Measurements from ENCODE around the gene TMEM200B.
"Not testable (repeated sequence)": the region's sequence is repeated elsewhere in the genome, so short reads cannot be mapped to it uniquely, and the experiment has no call there.

The TMEM200B gene

DNA sequence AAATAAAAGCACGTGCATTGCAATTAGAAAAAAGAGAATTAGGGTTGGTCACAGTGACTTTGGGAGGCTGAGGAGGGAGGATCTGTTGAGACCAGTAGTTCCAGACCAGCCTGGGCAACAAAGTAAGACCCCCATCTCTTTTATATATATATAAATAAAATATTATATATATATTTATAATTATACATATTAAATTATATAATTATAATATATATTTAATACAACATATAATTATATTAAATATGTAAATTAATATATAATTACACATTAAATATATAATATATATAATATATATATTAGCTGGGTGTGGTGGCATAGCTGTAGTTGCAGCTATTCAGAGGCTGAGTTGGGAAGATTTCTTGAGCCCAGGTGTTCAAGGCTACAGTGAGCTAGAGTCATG is 23.2 kb downstream of the TMEM200B start:
- Histone ChIP-seq H3K36me3 (ENCODE audit: low read depth) (peaks cover 3% of the 10 kb centered on the region; the same call in 1 of the 2 replicates), H3K27ac (ENCODE audit: poor library complexity, severe bottlenecking) (no peak overlapping the region), H3K27me3 (ENCODE audit: insufficient read depth, poor library complexity, severe bottlenecking) (no peaks in the 10 kb centered on the region), H3K4me3 (ENCODE audit: severe bottlenecking) (no peak overlapping the region), H3K9me3 (ENCODE audit: severe bottlenecking) (no peaks in the 10 kb centered on the region), H3K4me1 (ENCODE audit: insufficient read depth, poor library complexity, severe bottlenecking) (no peaks in the 10 kb centered on the region)
- no peak for DNase-seq (ENCODE audit: low spot score)
- TF ChIP-seq, protein P1, sequence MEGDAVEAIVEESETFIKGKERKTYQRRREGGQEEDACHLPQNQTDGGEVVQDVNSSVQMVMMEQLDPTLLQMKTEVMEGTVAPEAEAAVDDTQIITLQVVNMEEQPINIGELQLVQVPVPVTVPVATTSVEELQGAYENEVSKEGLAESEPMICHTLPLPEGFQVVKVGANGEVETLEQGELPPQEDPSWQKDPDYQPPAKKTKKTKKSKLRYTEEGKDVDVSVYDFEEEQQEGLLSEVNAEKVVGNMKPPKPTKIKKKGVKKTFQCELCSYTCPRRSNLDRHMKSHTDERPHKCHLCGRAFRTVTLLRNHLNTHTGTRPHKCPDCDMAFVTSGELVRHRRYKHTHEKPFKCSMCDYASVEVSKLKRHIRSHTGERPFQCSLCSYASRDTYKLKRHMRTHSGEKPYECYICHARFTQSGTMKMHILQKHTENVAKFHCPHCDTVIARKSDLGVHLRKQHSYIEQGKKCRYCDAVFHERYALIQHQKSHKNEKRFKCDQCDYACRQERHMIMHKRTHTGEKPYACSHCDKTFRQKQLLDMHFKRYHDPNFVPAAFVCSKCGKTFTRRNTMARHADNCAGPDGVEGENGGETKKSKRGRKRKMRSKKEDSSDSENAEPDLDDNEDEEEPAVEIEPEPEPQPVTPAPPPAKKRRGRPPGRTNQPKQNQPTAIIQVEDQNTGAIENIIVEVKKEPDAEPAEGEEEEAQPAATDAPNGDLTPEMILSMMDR (IDR thresholded peaks at IDR 0.05; ENCODE audit: poor library complexity, severe bottlenecking): no peak
- no peak for ATAC-seq (ENCODE audit: low read depth)

- H3K27ac ChIP-seq (ENCODE audit: poor library complexity, severe bottlenecking): no peak overlapping the region
- DNase-seq (ENCODE audit: low spot score) (no peak), ATAC-seq (ENCODE audit: low read depth) (no peak)
- no peak overlapping the region for H3K4me3 ChIP-seq (ENCODE audit: severe bottlenecking)
- no peaks in the 10 kb centered on the region for H3K9me3 ChIP-seq (ENCODE audit: severe bottlenecking)
- peaks cover 10% of the 10 kb centered on the region for H3K4me1 ChIP-seq (ENCODE audit: insufficient read depth, poor library complexity, severe bottlenecking)
- H3K27me3 ChIP-seq (ENCODE audit: insufficient read depth, poor library complexity, severe bottlenecking): no peaks in the 10 kb centered on the region
- peaks cover 3% of the 10 kb centered on the region; the same call in 1 of the 2 replicates for H3K36me3 ChIP-seq (ENCODE audit: low read depth)
- TF ChIP-seq, protein P1 (IDR thresholded peaks at IDR 0.05; ENCODE audit: poor library complexity, severe bottlenecking): no peak
Measured at GRCh38 chr1:29099286-29099685, 24.4 kb downstream of the TMEM200B start.

- H3K36me3 ChIP-seq (ENCODE audit: low read depth): peaks cover 3% of the 10 kb centered on the region; the same call in 1 of the 2 replicates
- H3K9me3 ChIP-seq (ENCODE audit: severe bottlenecking): no peaks in the 10 kb centered on the region
- no peak overlapping the region for H3K27ac ChIP-seq (ENCODE audit: poor library complexity, severe bottlenecking)
- no peaks in the 10 kb centered on the region for H3K27me3 ChIP-seq (ENCODE audit: insufficient read depth, poor library complexity, severe bottlenecking)
- no peak for DNase-seq (ENCODE audit: low spot score)
- no peak overlapping the region for H3K4me3 ChIP-seq (ENCODE audit: severe bottlenecking)
- TF ChIP-seq, protein P1 (IDR thresholded peaks at IDR 0.05; ENCODE audit: poor library complexity, severe bottlenecking): no peak
- ATAC-seq (ENCODE audit: low read depth): no peak
- peaks cover 14% of the 10 kb centered on the region for H3K4me1 ChIP-seq (ENCODE audit: insufficient read depth, poor library complexity, severe bottlenecking)
Measured at GRCh38 chr1:29096231-29096886, 27.3 kb downstream of the TMEM200B start.

DNA sequence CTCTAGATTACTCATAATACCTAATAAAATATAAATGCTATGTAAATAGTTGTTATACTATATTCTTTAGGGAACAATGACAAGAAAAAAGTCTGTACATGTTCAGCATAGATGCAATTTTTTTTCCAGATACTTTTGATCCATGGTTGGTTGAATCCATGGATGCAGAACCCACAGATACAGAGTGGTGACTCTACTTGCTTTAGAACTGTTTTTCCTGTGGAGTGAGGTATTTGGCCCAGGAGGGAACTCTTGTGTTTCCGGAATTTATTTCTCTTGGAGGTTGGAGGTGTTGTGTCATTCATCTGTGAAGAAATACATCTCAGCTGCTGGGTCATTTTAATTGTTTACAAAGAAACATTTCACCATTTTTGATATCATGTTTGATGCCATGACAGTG is 28.7 kb downstream of the TMEM200B start:
- Histone ChIP-seq H3K36me3 (ENCODE audit: low read depth) (peaks cover 3% of the 10 kb centered on the region; the same call in 1 of the 2 replicates), H3K27ac (ENCODE audit: poor library complexity, severe bottlenecking) (peak overlapping the region; percentile 19), H3K27me3 (ENCODE audit: insufficient read depth, poor library complexity, severe bottlenecking) (no peaks in the 10 kb centered on the region), H3K4me3 (ENCODE audit: severe bottlenecking) (no peak overlapping the region), H3K9me3 (ENCODE audit: severe bottlenecking) (no peaks in the 10 kb centered on the region), H3K4me1 (ENCODE audit: insufficient read depth, poor library complexity, severe bottlenecking) (peaks cover 14% of the 10 kb centered on the region)
- ATAC-seq (ENCODE audit: low read depth) (peak; percentile 64), DNase-seq (ENCODE audit: low spot score) (no peak)
- TF ChIP-seq, protein P1 (IDR thresholded peaks at IDR 0.05; ENCODE audit: poor library complexity, severe bottlenecking): no peak

- ATAC-seq (ENCODE audit: low read depth): peak; percentile 62
- H3K27ac ChIP-seq (ENCODE audit: poor library complexity, severe bottlenecking): peak overlapping the region; percentile 19
- H3K4me3 ChIP-seq (ENCODE audit: severe bottlenecking): no peak overlapping the region
- H3K27me3 ChIP-seq (ENCODE audit: insufficient read depth, poor library complexity, severe bottlenecking): no peaks in the 10 kb centered on the region
- H3K4me1 ChIP-seq (ENCODE audit: insufficient read depth, poor library complexity, severe bottlenecking): peaks cover 14% of the 10 kb centered on the region
- TF ChIP-seq, protein P1 (IDR thresholded peaks at IDR 0.05; ENCODE audit: poor library complexity, severe bottlenecking): no peak
- H3K9me3 ChIP-seq (ENCODE audit: severe bottlenecking): no peaks in the 10 kb centered on the region
- no peak for DNase-seq (ENCODE audit: low spot score)
- H3K36me3 ChIP-seq (ENCODE audit: low read depth): no peaks in the 10 kb centered on the region
Measured at GRCh38 chr1:29094433-29094832, 29.3 kb downstream of the TMEM200B start.

DNA sequence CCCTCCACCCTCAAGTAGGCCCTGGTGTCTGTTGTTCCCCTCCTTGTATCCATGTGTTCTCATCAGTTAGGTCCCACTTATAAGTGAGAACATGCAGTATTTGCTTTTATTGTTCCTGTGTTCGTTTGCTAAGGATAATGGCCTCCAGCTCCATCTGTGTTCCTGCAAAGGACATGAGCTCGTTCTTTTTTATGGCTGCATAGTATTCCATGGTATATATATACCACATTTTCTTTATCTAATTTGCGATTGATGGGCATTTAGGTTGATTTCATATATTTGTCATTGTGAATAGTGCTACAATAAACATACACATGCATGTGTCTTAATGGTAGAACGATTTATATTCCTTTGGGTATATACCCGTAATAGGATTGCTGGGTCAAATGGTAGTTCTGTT is 31.0 kb downstream of the TMEM200B start:
- DNase-seq (ENCODE audit: low spot score); H3K27me3 ChIP-seq (ENCODE audit: insufficient read depth, poor library complexity, severe bottlenecking); ATAC-seq (ENCODE audit: low read depth); H3K27ac ChIP-seq (ENCODE audit: poor library complexity, severe bottlenecking); H3K9me3 ChIP-seq (ENCODE audit: severe bottlenecking); H3K4me3 ChIP-seq (ENCODE audit: severe bottlenecking); H3K36me3 ChIP-seq (ENCODE audit: low read depth): not testable (repeated sequence)
- H3K4me1 ChIP-seq (ENCODE audit: insufficient read depth, poor library complexity, severe bottlenecking): peaks cover 14% of the 10 kb centered on the region
